HEK293 (cell line): ENCODE results near the gene TMEM119.

Experiments
- CTCF ChIP-seq: fragments of 450-650 bp; formaldehyde crosslinking; IDR thresholded peaks from 2 replicates; pipeline ENCODE4 v1.5.1; 2016; ENCODE audit warnings: missing biosample characterization, missing genetic modification characterization
- KLF1 ChIP-seq: fragments of 450-650 bp; formaldehyde crosslinking; IDR thresholded peaks from 2 replicates; pipeline ENCODE4 v1.5.1; 2016; ENCODE audit warnings: missing biosample characterization, missing genetic modification characterization
- KLF9 ChIP-seq: fragments of 450-650 bp; formaldehyde crosslinking; IDR thresholded peaks from 2 replicates; pipeline ENCODE4 v1.5.1; 2016; ENCODE audit warnings: missing biosample characterization, missing genetic modification characterization, low read depth
- PATZ1 ChIP-seq: fragments of 450-650 bp; formaldehyde crosslinking; IDR thresholded peaks from 2 replicates; pipeline ENCODE4 v1.5.1; 2016; ENCODE audit warnings: missing biosample characterization, missing genetic modification characterization
- SCRT2 ChIP-seq: fragments of 450-650 bp; formaldehyde crosslinking; IDR thresholded peaks from 2 replicates; pipeline ENCODE4 v1.5.1; 2016; ENCODE audit warnings: missing biosample characterization, missing genetic modification characterization
- TRIM28 ChIP-seq: IDR thresholded peaks from 2 replicates; pipeline ENCODE4 v1.6.1; 2011; ENCODE audit warnings: low read length, control low read depth, borderline replicate concordance
- ZBTB21 ChIP-seq: fragments of 450-650 bp; formaldehyde crosslinking; IDR thresholded peaks from 2 replicates; pipeline ENCODE4 v1.5.1; 2017; ENCODE audit warnings: missing biosample characterization, missing genetic modification characterization
- ZBTB8A ChIP-seq: fragments of 450-650 bp; formaldehyde crosslinking; IDR thresholded peaks from 2 replicates; pipeline ENCODE4 v1.5.1; 2016; ENCODE audit warnings: missing biosample characterization, missing genetic modification characterization
- ZEB2 ChIP-seq: fragments of 450-650 bp; formaldehyde crosslinking; IDR thresholded peaks from 2 replicates; pipeline ENCODE4 v1.5.1; 2016; ENCODE audit warnings: missing biosample characterization, missing genetic modification characterization
- ZFP37 ChIP-seq: fragments of 450-650 bp; formaldehyde crosslinking; IDR thresholded peaks from 2 replicates; pipeline ENCODE4 v1.5.1; 2016; ENCODE audit warnings: missing biosample characterization, missing genetic modification characterization
- ZNF112 ChIP-seq: fragments of 450-650 bp; formaldehyde crosslinking; IDR thresholded peaks from 2 replicates; pipeline ENCODE4 v1.5.0; 2017; ENCODE audit warnings: missing biosample characterization, missing genetic modification characterization
- ZNF16 ChIP-seq: fragments of 450-650 bp; formaldehyde crosslinking; IDR thresholded peaks from 2 replicates; pipeline ENCODE4 v1.5.1; 2016; ENCODE audit warnings: low read depth, missing biosample characterization, missing genetic modification characterization
- ZNF18 ChIP-seq: fragments of 450-650 bp; formaldehyde crosslinking; IDR thresholded peaks from 2 replicates; pipeline ENCODE4 v1.5.1; 2016; ENCODE audit warnings: missing biosample characterization, missing genetic modification characterization
- ZNF184 ChIP-seq: fragments of 450-650 bp; IDR thresholded peaks from 2 replicates; pipeline ENCODE4 v1.5.1; 2018; ENCODE audit warnings: missing biosample characterization, mild to moderate bottlenecking, missing genetic modification characterization
- ZNF248 ChIP-seq: fragments of 450-650 bp; formaldehyde crosslinking; IDR thresholded peaks from 2 replicates; pipeline ENCODE4 v1.5.1; 2017; ENCODE audit warnings: missing biosample characterization, missing genetic modification characterization
- ZNF280D ChIP-seq: fragments of 450-650 bp; formaldehyde crosslinking; IDR thresholded peaks from 2 replicates; pipeline ENCODE4 v1.5.1; 2016; ENCODE audit warnings: missing biosample characterization, missing genetic modification characterization
- ZNF37A ChIP-seq: fragments of 450-650 bp; IDR thresholded peaks from 2 replicates; pipeline ENCODE4 v1.5.1; 2018; ENCODE audit warnings: missing biosample characterization, missing genetic modification characterization
- ZNF513 ChIP-seq: fragments of 450-650 bp; IDR thresholded peaks from 2 replicates; pipeline ENCODE4 v1.5.1; 2018; ENCODE audit warnings: missing biosample characterization, missing genetic modification characterization
- ZNF530 ChIP-seq: fragments of 450-650 bp; formaldehyde crosslinking; IDR thresholded peaks from 2 replicates; pipeline ENCODE4 v1.5.1; 2016; ENCODE audit warnings: low read depth, missing biosample characterization, missing genetic modification characterization
- ZNF544 ChIP-seq: fragments of 450-650 bp; formaldehyde crosslinking; IDR thresholded peaks from 2 replicates; pipeline ENCODE4 v1.5.0; 2017; ENCODE audit warnings: missing biosample characterization, missing genetic modification characterization
- ZNF571 ChIP-seq: fragments of 450-650 bp; formaldehyde crosslinking; IDR thresholded peaks from 2 replicates; pipeline ENCODE4 v1.5.0; 2017; ENCODE audit warnings: missing biosample characterization, missing genetic modification characterization
- ZNF610 ChIP-seq: fragments of 450-650 bp; formaldehyde crosslinking; IDR thresholded peaks from 2 replicates; pipeline ENCODE4 v1.5.1; 2016; ENCODE audit warnings: missing biosample characterization, missing genetic modification characterization, borderline replicate concordance
- ZNF626 ChIP-seq: fragments of 450-650 bp; sonication (Bioruptor Pico); formaldehyde crosslinking; IDR thresholded peaks from 2 replicates; pipeline ENCODE4 v1.5.1; 2018; ENCODE audit warnings: missing biosample characterization, missing genetic modification characterization, inconsistent platforms
- ZNF639 ChIP-seq: fragments of 450-650 bp; formaldehyde crosslinking; IDR thresholded peaks from 2 replicates; pipeline ENCODE4 v1.5.1; 2016; ENCODE audit warnings: missing biosample characterization, missing genetic modification characterization
- ZNF654 ChIP-seq: fragments of 450-650 bp; formaldehyde crosslinking; IDR thresholded peaks from 2 replicates; pipeline ENCODE4 v1.5.1; 2016; ENCODE audit warnings: low read depth, missing biosample characterization, missing genetic modification characterization
- ZNF658 ChIP-seq: fragments of 450-650 bp; formaldehyde crosslinking; IDR thresholded peaks from 2 replicates; pipeline ENCODE4; 2016; ENCODE audit warnings: missing biosample characterization, missing genetic modification characterization
- ZNF660 ChIP-seq: fragments of 450-650 bp; IDR thresholded peaks from 2 replicates; pipeline ENCODE4 v1.5.1; 2018; ENCODE audit warnings: missing biosample characterization, mild to moderate bottlenecking, missing genetic modification characterization
- ZNF692 ChIP-seq: fragments of 450-650 bp; formaldehyde crosslinking; IDR thresholded peaks from 2 replicates; pipeline ENCODE4 v1.5.1; 2016; ENCODE audit warnings: missing biosample characterization, missing genetic modification characterization

Gene TMEM119

GRCh38 chr12:108563136-108563803 is 34.6 kb downstream of the TMEM119 start (continued):
- TF ChIP-seq ZNF639 (tag by site-specific recombination): no peak
- TF ChIP-seq ZNF513 (tag by site-specific recombination): no peak
- TF ChIP-seq ZBTB8A: no peak
- TF ChIP-seq ZNF16 (tag by site-specific recombination): no peak
- peak; percentile 80 for TF ChIP-seq CTCF
- TF ChIP-seq ZBTB21 (tag by site-specific recombination): no peak
- TF ChIP-seq PATZ1 (tag by site-specific recombination): peak; percentile 90
- TF ChIP-seq ZFP37 (tag by site-specific recombination): no peak
- no peak for TF ChIP-seq ZNF184
- no peak for TF ChIP-seq ZNF692 (tag by site-specific recombination)
- TF ChIP-seq KLF9: peak; percentile 50
- no peak for TF ChIP-seq ZNF610 (tag by site-specific recombination)
- TF ChIP-seq ZNF654: peak; percentile 89
- no peak for TF ChIP-seq ZNF626 (tag by site-specific recombination)
- no peak for TF ChIP-seq ZNF658 (tag by site-specific recombination)
- 0 out of 2 replicates have a peak, but pooled peaks have one; percentile 32 for TF ChIP-seq TRIM28
- no peak for TF ChIP-seq ZNF18 (tag by site-specific recombination)
- TF ChIP-seq ZNF544: no peak
- no peak for TF ChIP-seq ZNF571 (tag by site-specific recombination)
- no peak for TF ChIP-seq ZNF112
- TF ChIP-seq ZNF530 (tag by site-specific recombination): no peak
- no peak for TF ChIP-seq SCRT2 (tag by site-specific recombination)
- TF ChIP-seq ZNF660: peak; percentile 68; the same call in 1 of the 2 replicates
- TF ChIP-seq ZEB2 (tag by site-specific recombination): peak; percentile 50; the same call in 1 of the 2 replicates
- TF ChIP-seq ZNF37A: no peak
- peak; percentile 14; the same call in 1 of the 2 replicates for TF ChIP-seq KLF1 (tag by site-specific recombination)
- no peak for TF ChIP-seq ZNF248
- TF ChIP-seq ZNF280D (tag by site-specific recombination): no peak
